Activated CD4-positive, alpha-beta T cell treated with anti-CD3 and anti-CD28 coated beads, Interleukin-2, amount 50 U/mL, for 4 hours (primary cell): ENCODE data around the gene COA3.

ENCODE experiments used
- DNase-seq, 2 experiments: peaks; one replicate each; pipeline ENCODE4 v3.0.0-alpha.2; 2020

Gene COA3

DNA sequence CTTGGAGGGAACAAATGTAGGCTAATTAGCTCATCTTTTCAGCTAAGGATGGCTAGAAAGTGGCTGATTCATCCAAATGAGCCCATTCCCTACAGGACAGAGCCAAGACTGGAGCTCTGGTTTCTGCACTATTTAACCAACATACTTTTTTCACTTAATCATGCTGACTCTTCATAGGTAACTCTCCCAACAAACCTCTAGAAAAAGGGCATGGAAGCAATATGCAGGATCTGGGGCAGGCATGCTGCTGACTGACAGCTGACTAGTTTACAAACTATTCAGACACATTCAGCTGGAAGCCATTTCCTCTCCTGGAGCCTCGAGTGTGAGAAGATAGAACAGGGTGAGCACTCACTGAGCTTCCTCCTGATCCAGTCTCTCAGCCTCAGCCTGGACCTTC, 19.4 kb upstream of the COA3 start:
- no peak for DNase-seq

DNA sequence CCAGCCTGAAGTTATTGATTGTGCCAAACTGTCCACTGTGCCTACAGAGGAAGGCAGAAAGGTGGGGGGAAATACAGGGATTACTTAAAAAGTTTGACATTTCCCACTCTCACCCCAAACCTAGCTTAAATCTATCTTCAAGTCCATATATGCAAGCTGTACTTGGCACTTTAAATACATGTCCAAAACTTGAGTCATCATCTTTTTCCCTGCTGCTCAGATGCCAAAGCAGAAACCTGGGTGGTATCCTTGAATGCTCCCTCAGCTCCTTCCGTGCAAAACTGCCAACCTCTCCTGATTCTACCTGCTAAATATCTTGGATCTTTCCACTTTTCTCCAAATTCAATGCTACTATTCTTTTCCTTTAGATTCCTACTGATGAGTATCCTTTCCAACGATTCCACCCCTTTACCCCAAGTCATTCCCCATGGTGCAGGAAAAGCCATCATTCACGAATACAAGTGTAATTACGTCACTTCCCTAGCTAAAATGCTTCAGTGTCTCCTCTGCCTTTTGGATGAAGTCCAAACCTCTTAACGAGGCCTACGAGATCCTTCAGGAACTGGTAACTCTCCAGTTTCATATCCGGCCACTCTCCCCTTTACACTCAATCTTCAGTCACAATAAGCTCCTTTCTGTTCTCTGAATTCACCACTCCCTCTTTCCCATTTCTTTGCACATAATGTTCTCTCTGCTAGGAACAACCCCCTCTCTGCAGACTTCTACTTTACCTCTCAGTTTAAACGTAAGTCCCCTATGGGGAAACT, 16.3 kb upstream of the COA3 start:
- DNase-seq = no peak

DNA sequence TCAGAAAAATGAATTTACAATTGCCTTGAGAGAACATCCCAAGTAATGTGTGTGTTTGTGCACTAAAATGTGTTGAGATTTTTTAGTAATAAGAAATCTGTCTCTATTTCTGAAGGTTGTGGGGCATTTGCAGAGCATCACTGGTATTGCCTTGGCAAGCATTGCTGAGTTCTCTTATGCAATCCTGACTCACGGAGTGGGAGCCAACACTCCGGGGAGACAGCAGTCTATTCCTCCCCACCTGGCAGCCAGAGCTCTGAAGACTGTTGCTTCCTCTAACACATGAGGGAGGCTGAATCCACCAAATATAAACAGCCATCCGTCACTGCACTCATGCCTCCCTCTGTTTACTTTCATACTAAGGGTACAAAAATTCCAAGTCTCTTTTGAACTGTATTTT, 10.7 kb upstream of the COA3 start:
- DNase-seq = no peak

DNA sequence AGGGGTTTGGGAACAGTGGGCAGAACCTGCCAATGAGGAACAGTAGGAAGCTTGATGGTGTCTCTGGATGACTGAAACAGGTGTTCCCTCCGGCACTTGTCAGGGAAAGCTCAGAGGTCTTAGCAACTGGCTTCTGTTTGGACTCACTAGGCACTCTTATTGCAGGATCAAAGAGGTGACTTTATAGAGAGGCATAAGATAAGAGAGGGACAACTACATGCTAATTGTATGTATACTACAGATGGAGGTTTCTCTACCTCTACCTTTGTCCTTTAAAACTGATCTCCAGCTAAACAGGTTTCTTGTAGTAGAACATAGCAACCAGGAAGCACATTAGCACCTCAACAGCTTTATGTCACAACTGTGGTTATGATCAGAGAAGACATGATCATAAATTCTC, 7.7 kb upstream of the COA3 start:
- DNase-seq = no peak

DNA sequence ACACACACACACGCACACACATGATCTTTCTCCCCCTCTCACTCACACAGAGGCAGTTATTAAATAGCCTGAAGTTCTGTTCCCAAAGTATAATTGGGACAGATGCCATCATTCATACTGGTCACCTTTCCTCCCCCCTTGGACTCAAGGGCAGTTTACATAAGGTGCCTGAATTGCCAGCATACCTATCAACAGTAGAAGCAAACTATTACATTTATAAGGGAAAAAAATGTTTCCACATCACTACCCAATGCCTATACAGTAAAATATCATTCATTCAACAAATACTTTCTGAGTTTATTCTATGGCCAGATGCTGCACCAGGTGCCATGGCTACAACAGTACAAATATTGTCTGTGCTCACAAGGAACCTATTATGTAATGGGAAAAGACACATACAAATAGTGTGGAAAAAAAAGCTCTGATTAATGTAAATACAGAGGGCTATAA, 6.4 kb upstream of the COA3 start:
- DNase-seq = no peak

DNA sequence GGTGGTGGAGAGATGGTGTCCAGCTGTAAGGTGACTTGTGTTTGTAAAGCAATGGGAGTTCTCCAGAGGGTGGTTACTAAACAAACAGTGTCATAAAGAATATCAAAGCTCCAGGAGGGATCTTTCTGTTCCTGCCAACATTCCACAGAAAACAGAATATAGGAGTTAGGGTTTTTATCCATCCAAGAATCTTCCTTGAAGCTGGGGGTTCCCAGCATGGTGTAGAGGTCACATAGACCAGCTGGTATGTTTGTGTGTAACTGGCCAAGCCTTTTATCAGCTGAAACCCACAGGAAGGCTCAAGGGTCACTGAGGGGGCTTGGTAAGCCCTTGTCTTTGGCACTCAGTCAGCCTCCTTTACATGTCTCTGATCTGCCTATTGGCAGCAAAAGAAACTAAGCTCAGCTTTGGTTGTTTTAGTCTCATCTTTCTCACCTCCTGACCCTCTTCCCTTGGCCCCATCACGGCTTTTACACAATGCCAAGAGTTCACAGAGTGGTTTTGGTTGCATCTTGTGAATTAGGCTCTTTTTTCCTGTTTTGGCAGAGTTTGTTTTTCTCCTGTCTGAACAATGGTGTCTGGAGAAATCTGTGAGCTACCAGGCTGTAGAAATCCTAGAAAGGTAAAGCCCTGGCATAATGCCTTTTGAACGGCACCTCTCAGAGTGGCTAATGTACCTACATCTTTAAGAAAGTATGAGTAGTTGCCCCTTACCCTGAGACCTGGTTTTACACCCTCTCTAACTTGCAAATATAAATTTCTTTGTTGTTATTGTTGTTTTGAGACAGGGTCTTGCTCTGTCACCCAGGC, 4.8 kb upstream of the COA3 start:
- DNase-seq = no peak

DNA sequence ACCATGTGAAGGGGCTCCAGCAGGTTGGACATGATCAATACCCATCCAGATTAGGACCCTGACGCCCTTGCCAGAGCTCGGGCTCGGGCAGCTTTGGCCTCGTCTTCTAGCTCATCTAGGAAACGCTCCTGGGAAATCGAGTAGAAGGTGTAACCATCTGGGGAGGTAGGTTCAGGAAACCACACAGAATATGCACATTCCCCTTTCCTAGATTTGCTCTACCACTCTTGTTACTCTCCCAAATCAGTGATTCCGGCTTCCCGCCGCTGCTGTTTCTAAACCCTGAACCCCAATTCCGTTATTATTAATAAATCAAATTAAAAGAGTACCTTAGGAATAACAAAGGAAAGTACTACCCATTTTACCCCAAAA, 507 bp downstream of the COA3 start:
- DNase-seq = no peak

DNA sequence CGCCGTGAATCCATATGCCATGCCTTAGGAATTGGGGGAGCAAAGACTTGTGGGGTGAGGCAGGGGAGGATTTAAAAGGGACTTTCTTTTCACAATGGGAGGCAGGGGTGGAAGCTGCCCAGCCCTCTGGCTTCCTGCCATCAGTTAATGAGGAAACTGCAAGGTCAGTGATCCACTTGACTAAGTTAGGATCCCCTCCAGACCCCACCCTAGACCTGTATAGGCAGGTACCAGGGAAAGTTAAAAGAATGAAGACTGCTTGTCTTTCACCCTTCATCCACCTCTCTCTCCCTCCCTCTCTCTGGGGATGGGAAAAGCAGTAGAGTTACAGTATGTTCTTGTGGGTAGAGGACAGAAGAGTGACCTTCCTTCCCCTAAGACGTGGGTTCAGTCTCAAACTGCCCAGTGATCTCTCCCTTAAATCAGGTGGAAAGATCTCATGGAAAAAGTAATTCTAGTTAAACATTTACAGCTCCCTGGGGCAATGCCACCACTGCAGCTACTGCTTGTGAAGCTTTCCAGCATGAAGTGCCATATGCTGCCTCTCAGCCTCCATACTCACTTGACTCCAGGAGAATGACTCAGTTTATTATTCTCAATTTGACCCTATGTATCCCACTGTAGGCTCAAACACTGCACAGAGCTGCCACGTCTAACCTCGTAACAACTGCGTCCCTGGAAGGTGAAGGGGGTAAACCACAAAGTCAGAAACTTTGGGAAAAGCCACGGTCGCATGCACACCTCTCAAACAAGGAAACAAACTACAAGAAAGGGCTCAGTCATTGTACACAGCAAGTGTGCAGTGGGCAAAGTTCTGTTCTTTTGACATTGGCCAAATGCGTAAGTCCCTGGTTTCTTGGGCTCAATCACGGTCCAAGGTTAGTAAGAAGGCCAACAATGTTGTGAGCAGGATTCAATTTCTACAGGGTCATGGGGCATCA, 1.2 kb downstream of the COA3 start:
- no peak for DNase-seq

DNA sequence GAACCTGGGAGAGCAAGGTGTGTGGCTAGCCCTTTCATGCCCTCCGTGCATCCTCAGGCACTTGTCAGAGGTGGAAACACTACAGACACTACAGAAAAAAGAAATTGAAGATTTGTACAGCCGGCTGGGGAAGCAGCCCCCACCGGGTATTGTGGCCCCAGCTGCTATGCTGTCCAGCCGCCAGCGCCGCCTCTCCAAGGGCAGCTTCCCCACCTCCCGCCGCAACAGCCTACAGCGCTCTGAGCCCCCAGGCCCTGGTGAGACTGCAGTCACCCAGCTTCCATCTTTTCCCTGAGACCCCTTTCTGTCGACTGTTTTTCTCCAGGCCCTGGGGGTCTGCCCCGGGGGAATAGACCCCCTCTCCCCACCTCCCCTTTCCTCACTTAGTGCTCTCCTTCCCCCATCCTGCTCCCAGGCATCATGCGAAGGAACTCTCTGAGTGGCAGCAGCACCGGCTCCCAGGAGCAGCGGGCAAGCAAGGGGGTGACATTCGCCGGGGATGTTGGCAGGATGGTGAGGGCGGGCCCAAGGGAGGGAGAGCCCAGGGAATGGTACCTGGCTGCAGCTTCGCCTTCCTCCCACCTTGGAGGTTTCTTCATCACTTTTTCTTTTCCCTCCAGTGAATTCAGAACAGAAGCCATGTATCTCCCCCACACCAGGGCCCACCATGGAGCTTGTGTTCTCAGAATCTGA, 2.3 kb downstream of the COA3 start:
- no peak for DNase-seq

DNA sequence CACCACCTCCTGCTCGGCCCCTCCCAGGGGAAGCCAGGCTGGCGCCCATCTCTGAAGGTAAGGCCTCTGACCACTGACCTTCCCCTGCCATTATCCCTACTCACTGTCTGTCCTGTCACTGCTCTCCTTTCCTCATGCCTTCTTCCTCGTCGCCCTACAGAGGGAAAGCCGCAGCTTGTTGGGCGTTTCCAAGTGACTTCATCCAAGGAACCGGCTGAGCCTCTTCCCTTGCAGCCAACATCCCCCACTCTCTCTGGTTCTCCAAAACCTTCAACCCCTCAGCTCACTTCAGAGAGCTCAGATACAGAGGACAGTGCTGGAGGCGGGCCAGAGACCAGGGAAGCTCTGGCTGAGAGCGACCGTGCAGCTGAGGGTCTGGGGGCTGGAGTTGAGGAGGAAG, 3.0 kb downstream of the COA3 start:
- no peak for DNase-seq

DNA sequence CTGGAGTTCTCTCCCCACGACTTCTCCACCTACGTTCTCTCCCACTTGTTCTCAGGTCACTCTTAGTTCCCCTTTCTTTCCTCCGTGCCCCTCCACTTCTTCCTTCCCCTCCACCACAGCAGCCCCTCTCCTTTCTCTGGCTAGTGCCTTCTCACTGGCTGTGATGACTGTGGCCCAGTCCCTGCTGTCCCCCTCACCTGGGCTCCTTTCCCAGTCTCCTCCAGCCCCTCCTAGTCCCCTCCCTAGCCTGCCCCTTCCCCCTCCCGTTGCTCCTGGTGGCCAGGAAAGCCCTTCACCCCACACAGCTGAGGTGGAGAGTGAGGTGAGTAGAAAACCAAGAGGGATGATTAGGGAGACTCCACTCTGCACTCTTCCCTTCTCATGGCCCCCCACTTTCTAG, 3.4 kb downstream of the COA3 start:
- DNase-seq = no peak

DNA sequence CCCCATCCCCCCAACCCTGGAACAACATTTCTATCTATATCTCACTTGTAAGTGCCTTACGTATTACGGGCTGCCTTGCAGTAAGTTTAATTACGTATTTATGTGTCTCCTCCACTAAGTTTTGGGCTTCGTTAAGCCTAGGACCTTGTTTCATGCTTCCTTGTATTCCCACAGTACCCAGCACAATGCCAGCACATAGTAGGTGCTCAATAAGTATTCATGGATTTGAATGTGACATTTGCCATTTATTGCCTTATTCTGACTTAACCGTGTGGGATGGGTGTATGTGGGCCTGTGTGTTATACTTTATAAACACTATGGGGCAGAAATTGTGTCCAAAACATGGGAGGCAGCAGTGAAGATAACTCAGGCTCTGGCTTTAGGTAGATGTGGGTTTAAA, 6.0 kb downstream of the COA3 start:
- no peak for DNase-seq

DNA sequence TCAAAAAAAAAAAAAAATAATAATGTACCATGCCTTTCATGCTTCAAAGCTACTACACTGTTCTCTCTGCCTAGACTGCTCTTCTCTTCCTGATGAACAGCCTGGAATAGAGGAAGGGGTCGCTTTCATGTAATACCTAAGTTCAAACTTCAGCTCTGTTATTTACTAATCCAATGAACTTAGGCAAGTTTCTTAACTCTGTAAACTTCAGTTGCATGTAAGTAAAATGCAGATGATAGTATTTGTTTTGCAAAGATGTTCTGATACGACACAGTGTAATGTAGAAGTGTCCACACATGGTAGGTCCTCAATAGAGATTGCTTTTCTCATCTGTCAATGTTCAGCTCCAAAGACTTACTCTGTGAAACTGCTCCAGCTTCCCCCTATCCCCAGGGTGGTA, 6.6 kb downstream of the COA3 start:
- no peak for DNase-seq

DNA sequence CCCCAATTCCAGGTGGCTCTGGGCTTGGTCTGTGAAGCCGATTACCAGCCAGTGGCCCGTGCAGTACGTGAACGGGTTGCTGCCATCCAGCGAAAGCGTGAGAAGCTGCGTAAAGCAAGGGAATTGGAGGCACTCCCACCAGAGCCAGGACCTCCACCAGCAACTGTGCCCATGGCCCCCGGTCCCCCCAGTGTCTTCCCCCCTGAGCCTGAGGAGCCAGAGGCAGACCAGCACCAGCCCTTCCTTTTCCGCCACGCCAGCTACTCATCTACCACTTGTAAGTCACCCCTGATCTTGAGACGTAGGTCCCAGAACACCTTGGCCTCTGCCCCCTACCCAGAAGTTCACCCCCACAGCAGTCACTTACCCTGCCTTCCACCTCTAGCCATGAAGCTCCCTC, 11.2 kb downstream of the COA3 start:
- no peak for DNase-seq

DNA sequence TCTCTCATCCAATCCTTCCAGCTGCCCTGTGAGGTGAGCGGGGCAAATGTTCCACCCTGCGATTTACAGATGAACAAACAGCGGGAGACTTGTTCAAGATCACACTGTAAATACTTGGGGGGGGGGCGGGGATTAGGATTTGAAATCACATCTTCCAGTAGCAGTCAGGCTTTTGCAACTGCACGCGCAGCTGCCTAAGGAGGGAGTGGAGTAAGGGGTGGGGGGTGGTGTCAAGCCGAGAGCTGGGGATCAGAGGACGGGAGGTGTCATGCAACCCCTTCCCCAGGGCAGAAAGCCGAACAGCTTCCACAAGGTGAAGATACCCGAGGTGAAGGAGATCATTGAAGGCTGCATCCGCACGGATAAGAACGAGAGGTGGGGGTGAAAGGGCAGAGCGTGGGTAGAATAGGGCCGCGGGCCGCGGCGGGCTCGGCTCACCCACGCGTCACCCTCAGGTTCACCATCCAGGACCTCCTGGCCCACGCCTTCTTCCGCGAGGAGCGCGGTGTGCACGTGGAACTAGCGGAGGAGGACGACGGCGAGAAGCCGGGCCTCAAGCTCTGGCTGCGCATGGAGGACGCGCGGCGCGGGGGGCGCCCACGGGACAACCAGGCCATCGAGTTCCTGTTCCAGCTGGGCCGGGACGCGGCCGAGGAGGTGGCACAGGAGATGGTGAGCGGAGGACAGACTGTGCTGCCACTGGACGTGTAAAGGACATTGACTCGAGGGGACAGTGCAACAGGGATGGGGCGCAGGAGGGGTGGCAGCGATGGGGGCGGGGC, 13.5 kb downstream of the COA3 start:
- peak; percentile 28 to 31 for DNase-seq

DNA sequence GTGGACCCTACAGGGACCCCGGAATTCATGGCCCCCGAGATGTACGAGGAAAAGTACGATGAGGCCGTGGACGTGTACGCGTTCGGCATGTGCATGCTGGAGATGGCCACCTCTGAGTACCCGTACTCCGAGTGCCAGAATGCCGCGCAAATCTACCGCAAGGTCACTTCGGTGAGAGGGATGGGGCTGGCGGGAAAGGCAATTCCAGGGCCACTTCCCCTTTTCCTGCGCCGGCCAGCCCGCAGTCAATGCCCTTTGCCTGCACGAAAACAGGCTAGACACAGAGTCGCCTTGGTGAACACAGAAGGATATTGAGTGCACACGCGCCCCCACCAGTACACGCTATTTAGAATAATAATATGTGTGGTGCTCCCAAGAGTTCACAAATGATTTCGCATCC, 14.1 kb downstream of the COA3 start:
- no peak for DNase-seq

DNA sequence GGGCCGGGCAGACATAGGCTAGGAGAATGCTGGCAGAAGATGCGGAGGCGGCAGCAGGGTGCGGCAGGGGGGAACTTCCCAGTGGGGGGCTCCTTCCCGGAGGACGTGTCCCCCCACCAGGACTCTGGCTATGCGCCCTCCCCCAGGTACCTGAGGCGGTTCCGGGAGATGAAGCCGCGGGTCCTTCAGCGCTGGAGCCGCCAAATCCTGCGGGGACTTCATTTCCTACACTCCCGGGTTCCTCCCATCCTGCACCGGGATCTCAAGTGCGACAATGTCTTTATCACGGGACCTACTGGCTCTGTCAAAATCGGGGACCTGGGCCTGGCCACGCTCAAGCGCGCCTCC, 14.7 kb downstream of the COA3 start:
- DNase-seq = no peak

DNA sequence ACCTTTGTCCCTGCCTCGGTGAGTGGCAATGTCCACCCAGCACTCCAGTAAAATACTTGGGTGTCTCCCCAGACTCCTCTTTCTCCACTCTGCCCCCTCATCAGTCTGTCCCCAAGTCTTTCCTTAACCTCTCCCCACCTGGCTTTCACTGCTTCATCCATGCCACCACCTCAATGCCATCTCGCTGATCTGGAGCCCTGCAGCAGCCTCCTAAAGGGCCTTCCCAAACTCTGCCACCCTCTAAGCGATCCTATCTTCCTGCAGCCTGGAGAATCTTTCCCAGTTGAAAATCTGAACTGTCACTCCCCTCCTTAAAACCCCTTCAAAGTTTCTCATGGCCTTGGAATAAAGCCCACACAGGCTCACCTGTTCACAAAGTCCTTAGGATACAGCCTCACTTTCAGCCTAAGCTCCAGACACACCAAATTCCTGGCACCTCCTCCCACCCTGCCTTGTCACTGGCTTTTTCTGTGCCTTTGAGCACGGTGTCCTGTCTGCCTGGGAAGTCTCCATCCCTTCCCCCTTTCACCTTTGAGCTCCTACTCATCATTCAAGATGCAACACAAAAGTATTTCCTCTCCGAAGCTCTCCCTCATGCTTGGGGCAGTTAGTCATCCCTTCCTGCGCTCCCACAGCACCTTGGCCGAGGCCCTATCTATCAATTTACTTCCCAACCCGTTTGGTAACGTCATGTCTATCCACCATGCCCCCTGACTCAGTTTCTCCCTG, 15.3 kb downstream of the COA3 start:
- DNase-seq = no peak

DNA sequence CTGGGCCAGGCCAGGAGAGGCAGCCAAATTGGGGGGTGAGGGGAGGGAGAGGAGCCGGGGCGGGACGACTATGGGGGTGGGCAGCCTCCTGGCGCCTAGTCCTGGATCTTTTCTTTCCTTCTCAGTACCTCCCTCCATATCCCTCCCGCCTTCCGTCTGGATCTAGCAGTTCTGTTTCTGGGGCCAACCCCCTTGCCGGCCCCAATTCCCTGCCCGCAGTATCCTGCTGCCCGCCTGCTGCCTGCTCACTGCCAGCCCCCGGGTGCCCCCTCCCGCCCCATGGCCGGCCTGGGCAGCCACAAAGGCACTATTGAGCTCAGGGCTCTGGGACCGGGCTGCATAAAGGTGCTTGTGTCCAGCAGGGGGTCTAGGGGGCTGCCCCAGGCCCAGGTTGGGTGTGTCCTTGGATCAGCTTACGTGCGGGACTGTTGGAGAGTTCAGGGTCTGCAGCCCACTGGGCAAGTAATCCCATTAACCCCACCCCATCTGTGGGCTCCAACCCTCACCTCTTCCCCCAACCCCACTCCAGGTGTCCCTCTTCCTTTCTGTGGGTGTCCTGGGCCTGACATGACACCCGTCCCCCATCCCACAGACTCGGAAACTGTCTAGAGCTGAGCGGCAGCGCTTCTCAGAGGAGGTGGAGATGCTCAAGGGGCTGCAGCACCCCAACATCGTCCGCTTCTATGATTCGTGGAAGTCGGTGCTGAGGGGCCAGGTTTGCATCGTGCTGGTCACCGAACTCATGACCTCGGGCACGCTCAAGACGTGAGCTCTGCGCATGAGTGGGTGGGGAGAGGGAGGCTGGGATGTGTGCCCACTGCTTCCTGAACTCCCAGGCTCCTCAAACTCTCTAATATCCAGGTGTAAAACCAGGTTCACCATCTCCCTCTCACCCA, 16.1 kb downstream of the COA3 start:
- DNase-seq = no peak

DNA sequence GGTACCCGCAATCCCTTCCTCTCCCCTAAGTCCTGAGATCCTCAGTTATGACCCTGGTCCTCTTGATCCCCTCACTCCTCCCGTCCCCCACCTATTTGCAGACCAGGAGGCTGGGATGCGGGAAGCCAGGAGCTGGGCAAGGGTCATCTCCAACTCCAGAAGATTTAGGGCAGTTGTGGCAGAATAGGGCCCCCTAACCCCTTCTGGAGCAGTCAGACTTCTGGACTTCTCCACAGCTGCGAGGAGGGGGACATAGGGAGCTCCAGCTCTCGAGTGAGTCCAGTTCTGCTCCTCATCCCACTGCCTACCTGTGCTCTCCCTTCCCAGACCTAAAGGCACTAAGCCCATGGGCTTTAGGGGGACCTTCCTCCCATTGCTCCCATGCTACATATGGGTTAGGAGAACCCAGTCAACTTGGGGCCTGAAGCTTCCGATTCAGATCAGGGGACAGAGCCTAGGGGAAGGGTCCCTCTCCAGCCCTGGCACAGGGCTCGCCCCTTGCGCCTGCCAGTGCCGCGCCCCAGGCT, 16.8 kb downstream of the COA3 start:
- no peak for DNase-seq
